IMR-90 (cell line): ENCODE measurements around the gene CPNE9. TPM values are rescaled to one million over a fixed set of nuclear protein-coding genes. Genes with fewer than 3 reads are reported as not detected.

Experiments used
- ATAC-seq: fragments of 200-7000 bp; cut with Tn5 transposase; 2 replicates; pipeline ENCODE4 v1.9.1; 2020; ENCODE audit warnings: low read depth, mild to moderate bottlenecking, moderate library complexity
- BruUV-seq: library from RNA; stranded (reverse); fragments of 400-500 nt; replicated peaks from 2 replicates; lab custom pipeline; 2021; lab: Mats Ljungman, UMichigan
- CTCF ChIA-PET: fragments of 300-600 bp; formaldehyde crosslinking; extraction: SDS; loops from one replicate; lab custom pipeline; 2021; ENCODE audit warnings: antibody characterized with exemption; lab: Yijun Ruan, JAX
- POLR2A ChIA-PET: fragments of 300-600 bp; sonication (Branson Sonifier 250); formaldehyde crosslinking; loops from one replicate; lab custom pipeline; 2022; ENCODE audit warnings: antibody characterized with exemption; ENCODE audit not compliant: unreplicated experiment; lab: Charles Lee
- DNase-seq: peaks from one replicate; pipeline ENCODE4 v3.0.0; 2013
- H2AFZ ChIP-seq: replicated peaks from 2 replicates; pipeline ENCODE3; 2013; ENCODE audit warnings: low read length, mild to moderate bottlenecking; ENCODE audit not compliant: poor library complexity
- H2AK5ac ChIP-seq: 2 replicates; pipeline ENCODE4 v1.6.1; 2013; ENCODE audit warnings: low read depth, low read length, inconsistent platforms
- H2AK9ac ChIP-seq: replicated peaks from 2 replicates; pipeline ENCODE3; 2013; ENCODE audit warnings: mild to moderate bottlenecking, low read depth, low read length, moderate library complexity; ENCODE audit not compliant: poor library complexity
- H2BK120ac ChIP-seq: 2 replicates; pipeline ENCODE4 v1.6.1; 2013; ENCODE audit warnings: low read depth, low read length, inconsistent platforms
- H2BK15ac ChIP-seq: 3 replicates; pipeline ENCODE4 v1.6.1; 2013; ENCODE audit warnings: low read depth, low read length, inconsistent platforms
- H2BK20ac ChIP-seq: 2 replicates; pipeline ENCODE4 v1.6.1; 2013; ENCODE audit warnings: low read depth, mild to moderate bottlenecking, inconsistent platforms, low read length, moderate library complexity
- H2BK5ac ChIP-seq: 2 replicates; pipeline ENCODE4 v1.6.1; 2013; ENCODE audit warnings: mild to moderate bottlenecking, low read depth, low read length, inconsistent platforms; ENCODE audit not compliant: poor library complexity, severe bottlenecking
- H3K14ac ChIP-seq: replicated peaks from 2 replicates; pipeline ENCODE4 v1.6.1; 2013; ENCODE audit warnings: low read depth, low read length, inconsistent platforms
- H3K18ac ChIP-seq: 2 replicates; pipeline ENCODE4 v1.6.1; 2013; ENCODE audit warnings: low read depth, low read length, control low read depth
- H3K23ac ChIP-seq: 2 replicates; pipeline ENCODE4 v1.6.1; 2013; ENCODE audit warnings: low read depth, low read length, inconsistent platforms
- H3K27ac ChIP-seq: 2 replicates; pipeline ENCODE4 v1.5.1; 2013; ENCODE audit warnings: mild to moderate bottlenecking, control low read depth, low read length; ENCODE audit not compliant: insufficient read depth
- H3K27me3 ChIP-seq: 2 replicates; pipeline ENCODE4 v1.6.1; 2013; ENCODE audit warnings: low read length; ENCODE audit not compliant: control insufficient read depth, insufficient read depth
- H3K36me3 ChIP-seq: 2 replicates; pipeline ENCODE4 v1.6.1; 2013; ENCODE audit warnings: low read length, mixed read lengths; ENCODE audit not compliant: control insufficient read depth, insufficient read depth
- H3K4ac ChIP-seq: 2 replicates; pipeline ENCODE4 v1.6.1; 2013; ENCODE audit warnings: low read depth, low read length, inconsistent platforms
- H3K4me1 ChIP-seq: 2 replicates; pipeline ENCODE4 v1.6.1; 2013; ENCODE audit warnings: low read length, mixed read lengths; ENCODE audit not compliant: control insufficient read depth, insufficient read depth
- H3K4me2 ChIP-seq: 2 replicates; pipeline ENCODE4 v1.6.1; 2013; ENCODE audit warnings: low read depth, mild to moderate bottlenecking, control low read depth, low read length, moderate library complexity
- H3K4me3 ChIP-seq: 2 replicates; pipeline ENCODE4 v1.5.1; 2013; ENCODE audit warnings: low read depth, mild to moderate bottlenecking, control low read depth, low read length, moderate library complexity; ENCODE audit not compliant: insufficient read depth
- H3K56ac ChIP-seq: 2 replicates; pipeline ENCODE4 v1.6.1; 2013; ENCODE audit warnings: low read length, inconsistent platforms; ENCODE audit not compliant: insufficient read depth; ENCODE audit errors: extremely low read depth
- H3K79me1 ChIP-seq, 2 experiments: 2 replicates each; pipeline ENCODE4 v1.6.1; 2013; ENCODE audit warnings: low read length in 2 of 2, inconsistent platforms in 1 of 2, low read depth in 1 of 2
- H3K9ac ChIP-seq: 2 replicates; pipeline ENCODE4 v1.6.1; 2013; ENCODE audit warnings: low read depth, low read length, control low read depth
- H3K9me1 ChIP-seq: 2 replicates; pipeline ENCODE4 v1.6.1; 2013; ENCODE audit warnings: low read length, inconsistent platforms; ENCODE audit not compliant: insufficient read depth
- H3K9me3 ChIP-seq: 2 replicates; pipeline ENCODE4 v1.6.1; 2013; ENCODE audit warnings: low read length; ENCODE audit not compliant: control insufficient read depth, insufficient read depth
- H4K20me1 ChIP-seq: 2 replicates; pipeline ENCODE4 v1.6.1; 2013; ENCODE audit warnings: low read length, inconsistent platforms; ENCODE audit not compliant: insufficient read depth
- H4K5ac ChIP-seq: 2 replicates; pipeline ENCODE4 v1.6.1; 2013; ENCODE audit warnings: mild to moderate bottlenecking, low read depth, low read length, control low read depth
- H4K8ac ChIP-seq, 2 experiments: 2 replicates each; pipeline ENCODE4 v1.6.1; 2013; ENCODE audit warnings: low read depth in 2 of 2, low read length in 2 of 2, control low read depth in 1 of 2, inconsistent platforms in 1 of 2
- H4K91ac ChIP-seq: 2 replicates; pipeline ENCODE4 v1.6.1; 2013; ENCODE audit warnings: low read depth, low read length, inconsistent platforms; ENCODE audit not compliant: insufficient read depth
- BHLHE40 ChIP-seq: fragments of 150-350 bp; IDR thresholded peaks from 2 replicates; pipeline ENCODE4 v1.6.1; 2016; ENCODE audit warnings: mild to moderate bottlenecking, low read depth, low read length
- CEBPB ChIP-seq: IDR thresholded peaks from 2 replicates; pipeline ENCODE4 v1.6.1; 2012; ENCODE audit warnings: low read depth, low read length, improper control_type of control experiment
- CHD1 ChIP-seq: IDR thresholded peaks from 2 replicates; pipeline ENCODE4 v1.6.1; 2012; ENCODE audit warnings: low read depth, low read length, improper control_type of control experiment
- FOS ChIP-seq: fragments of 150-350 bp; IDR thresholded peaks from 2 replicates; pipeline ENCODE4 v1.6.1; 2016; ENCODE audit warnings: low read depth, low read length
- MAFK ChIP-seq: IDR thresholded peaks from 2 replicates; pipeline ENCODE4 v1.6.1; 2012; ENCODE audit warnings: low read depth, low read length, improper control_type of control experiment
- MAZ ChIP-seq: IDR thresholded peaks from 2 replicates; pipeline ENCODE4 v1.6.1; 2012; ENCODE audit warnings: low read depth, mild to moderate bottlenecking, low read length, improper control_type of control experiment, moderate library complexity, borderline replicate concordance
- MXI1 ChIP-seq: IDR thresholded peaks from 2 replicates; pipeline ENCODE4 v1.6.1; 2012; ENCODE audit warnings: low read depth, mild to moderate bottlenecking, low read length, moderate library complexity, borderline replicate concordance
- NFE2L2 ChIP-seq: fragments of 150-350 bp; IDR thresholded peaks from 2 replicates; pipeline ENCODE4 v1.6.1; 2016; ENCODE audit warnings: low read depth, mild to moderate bottlenecking, low read length
- POLR2A ChIP-seq: IDR thresholded peaks from 2 replicates; pipeline ENCODE4 v1.6.1; 2012; ENCODE audit warnings: mild to moderate bottlenecking, low read depth, low read length
- RAD21 ChIP-seq: IDR thresholded peaks from 2 replicates; pipeline ENCODE4 v1.6.1; 2012; ENCODE audit warnings: low read length, improper control_type of control experiment
- RCOR1 ChIP-seq: IDR thresholded peaks from 2 replicates; pipeline ENCODE4 v1.6.1; 2012; ENCODE audit warnings: mild to moderate bottlenecking, low read length, improper control_type of control experiment; ENCODE audit not compliant: insufficient replicate concordance
- RFX5 ChIP-seq: IDR thresholded peaks from 2 replicates; pipeline ENCODE4 v1.8.0; 2012; ENCODE audit warnings: low read depth, mild to moderate bottlenecking, low read length, moderate library complexity
- SMC3 ChIP-seq: fragments of 150-350 bp; IDR thresholded peaks from 2 replicates; pipeline ENCODE4 v1.6.1; 2016; ENCODE audit warnings: low read depth, mild to moderate bottlenecking, antibody characterized with exemption, low read length, moderate library complexity
- USF2 ChIP-seq: fragments of 150-350 bp; IDR thresholded peaks from 2 replicates; pipeline ENCODE4 v1.6.1; 2017; ENCODE audit warnings: mild to moderate bottlenecking, antibody characterized with exemption, low read length, low read depth
- WGBS, 2 experiments: methylation state at CpG; one replicate each; pipeline versions ENCODE4 v1.1.5 to v1.1.7; 2013; ENCODE audit warnings: missing lambda C conversion rate in 2 of 2; ENCODE audit not compliant: insufficient read length in 1 of 2; ENCODE audit errors: extremely low coverage in 2 of 2; 5-methylcytosine and 5-hydroxymethylcytosine counted together
- dilution Hi-C: fragments of 300-500 bp; cut with HindIII; formaldehyde crosslinking; loops from one replicate; pipeline ENCODE4 v1.14.3; 2018; ENCODE audit warnings: low sequenced_read_pairs; ENCODE audit not compliant: unreplicated experiment
- in situ Hi-C: fragments of 300-500 bp; cut with MboI; formaldehyde crosslinking; loops from 3 replicates; pipeline ENCODE4 v1.14.3; 2019; ENCODE audit warnings: low sequenced_read_pairs, inconsistent platforms, mixed read lengths
- intact Hi-C: fragments of 100-400 bp; cut with micrococcal nuclease; formaldehyde crosslinking; loops from 2 replicates; pipeline ENCODE4 v1.10.0; 2022
- polyA plus RNA-seq, 3 experiments: library from polyadenylated mRNA; depleted of rRNA; stranded (reverse); fragments of >200 nt; gene quantifications; 2 replicates each; pipeline ENCODE4 v1.2.3, GENCODE V29; 2012; ENCODE audit warnings: low replicate concordance in 1 of 3
- total RNA-seq: library from RNA; depleted of rRNA; stranded (reverse); fragments of >200 nt; gene quantifications from 2 replicates; pipeline ENCODE4 v1.2.3, GENCODE V29; 2012
- TF ChIP-seq, protein P1 (sequence below): fragments of 150-350 bp; IDR thresholded peaks from 2 replicates; pipeline ENCODE4 v1.6.1; 2016; ENCODE audit warnings: low read depth, mild to moderate bottlenecking, low read length, moderate library complexity, borderline replicate concordance

CPNE9 gene
- total and polyA plus RNA-seq, 2 of the 4 experiments (the other 2 are of a cell fraction): not detected

DNA sequence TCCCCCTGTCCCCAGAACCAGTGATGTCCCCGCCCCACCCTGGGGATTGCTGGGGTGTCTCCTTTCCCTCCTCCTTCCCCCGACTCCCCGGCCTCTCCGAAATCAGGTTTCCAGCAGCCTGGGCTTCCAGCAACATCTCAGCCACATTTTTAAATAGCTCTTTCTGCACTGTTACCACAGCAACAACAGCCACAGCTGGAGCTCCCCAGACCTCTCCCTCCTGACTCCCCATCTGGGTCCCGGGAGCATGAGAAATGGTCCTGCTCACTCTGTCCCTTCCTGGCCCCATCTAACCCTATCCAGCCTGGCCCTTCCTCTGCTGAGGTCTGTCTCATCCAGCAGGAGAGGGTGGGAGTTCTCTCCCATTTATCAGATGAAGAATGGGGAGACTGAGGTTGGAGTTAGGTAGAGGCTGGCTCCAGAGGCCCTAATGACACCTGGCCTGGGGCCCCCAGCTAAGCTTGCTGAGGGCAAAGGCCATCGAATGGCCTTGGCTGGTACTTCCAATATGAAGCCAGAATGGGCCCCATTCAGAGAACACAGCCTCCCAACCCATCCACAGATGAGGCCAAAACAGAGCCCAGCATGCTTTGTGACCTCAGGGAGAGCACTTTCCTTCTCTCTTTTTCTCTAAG, 64.6 kb downstream of the CPNE9 start (continued):
- no peak for TF ChIP-seq CHD1

GRCh38 chr3:9769012-9769411, 65.4 kb downstream of the CPNE9 start:
- H3K56ac ChIP-seq: peak overlapping the region; percentile 29; the same call in 1 of the 2 replicates
- peak overlapping the region; percentile 96 for H2AK5ac ChIP-seq
- dilution Hi-C loops: no loop called here
- peak overlapping the region; percentile 14; the same call in 1 of the 2 replicates for H2BK120ac ChIP-seq
- H2BK15ac ChIP-seq: 0 out of 3 replicates have a peak overlapping the region, but pooled peaks have one; percentile 48
- H3K36me3 ChIP-seq: peaks cover 1% of the 10 kb centered on the region; the same call in 1 of the 2 replicates
- peak overlapping the region; percentile 12 for H3K4ac ChIP-seq
- peak overlapping the region; percentile 40 for H2BK5ac ChIP-seq
- ChIA-PET POLR2A (no interaction called here), CTCF (no interaction called here)
- H3K4me3 ChIP-seq: peak overlapping the region; percentile 72
- peaks cover 8% of the 10 kb centered on the region; the same call in 1 of the 2 replicates for H4K20me1 ChIP-seq
- peak overlapping the region; percentile 98 for H2AFZ ChIP-seq
- 0 out of 2 replicates have a peak overlapping the region, but pooled peaks have one; percentile 16 for H4K91ac ChIP-seq
- in situ Hi-C loops: no loop called here
- BruUV-seq: no TSS peak
- 68% methylated on average over 5 of the region's 5 CpGs; no CpG with 5 or more reads in 1 of the 2 experiments for WGBS, 2 experiments
- no peak for DNase-seq
- peak overlapping the region; percentile 73 to 76; a peak in 3 of 4 replicates for H4K8ac ChIP-seq
- no peak overlapping the region for H2BK20ac ChIP-seq
- H3K4me1 ChIP-seq: peaks cover 27% of the 10 kb centered on the region
- no peaks in the 10 kb centered on the region for H3K9me3 ChIP-seq
- no peaks in the 10 kb centered on the region for H3K27me3 ChIP-seq
- H3K79me1 ChIP-seq: peaks cover 16 to 48% of the 10 kb centered on the region in 2 experiments; a peak in 3 of 4 replicates
- peak overlapping the region; percentile 60; the same call in 1 of the 2 replicates for H3K23ac ChIP-seq
- H3K14ac ChIP-seq: peak overlapping the region; percentile 85; the same call in 1 of the 2 replicates
- H3K9ac ChIP-seq: peak overlapping the region; percentile 63
- peaks cover 28% of the 10 kb centered on the region for H3K9me1 ChIP-seq
- no peak overlapping the region for H3K18ac ChIP-seq
- H2AK9ac ChIP-seq: peak overlapping the region; percentile 87
- ATAC-seq: no peak; the same call in 1 of the 2 replicates
- H3K27ac ChIP-seq: peak overlapping the region; percentile 46; the same call in 1 of the 2 replicates
- peak overlapping the region; percentile 97 for H3K4me2 ChIP-seq
- H4K5ac ChIP-seq: 0 out of 2 replicates have a peak overlapping the region, but pooled peaks have one; percentile 25
- intact Hi-C loops: no loop called here
- no peak for TF ChIP-seq NFE2L2
- no peak for TF ChIP-seq SMC3
- TF ChIP-seq CHD1: no peak
- no peak for TF ChIP-seq FOS
- no peak for TF ChIP-seq USF2
- TF ChIP-seq, protein P1, sequence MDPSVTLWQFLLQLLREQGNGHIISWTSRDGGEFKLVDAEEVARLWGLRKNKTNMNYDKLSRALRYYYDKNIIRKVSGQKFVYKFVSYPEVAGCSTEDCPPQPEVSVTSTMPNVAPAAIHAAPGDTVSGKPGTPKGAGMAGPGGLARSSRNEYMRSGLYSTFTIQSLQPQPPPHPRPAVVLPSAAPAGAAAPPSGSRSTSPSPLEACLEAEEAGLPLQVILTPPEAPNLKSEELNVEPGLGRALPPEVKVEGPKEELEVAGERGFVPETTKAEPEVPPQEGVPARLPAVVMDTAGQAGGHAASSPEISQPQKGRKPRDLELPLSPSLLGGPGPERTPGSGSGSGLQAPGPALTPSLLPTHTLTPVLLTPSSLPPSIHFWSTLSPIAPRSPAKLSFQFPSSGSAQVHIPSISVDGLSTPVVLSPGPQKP: no peak
- TF ChIP-seq POLR2A: no peak
- no peak for TF ChIP-seq BHLHE40
- no peak for TF ChIP-seq RAD21
- no peak for TF ChIP-seq RFX5
- no peak for TF ChIP-seq MAZ
- no peak for TF ChIP-seq MXI1
- TF ChIP-seq CEBPB: no peak
- TF ChIP-seq RCOR1: no peak
- no peak for TF ChIP-seq MAFK
